NCI-H524 (cell line): Measurements from ENCODE around the gene XDH.
A peak's percentile ranks its signal among the peaks of the same experiment; 100 is the strongest.

ENCODE experiments used
- DNase-seq, 2 experiments: peaks; one replicate each; lab custom pipeline; 2025; lab: John Stamatoyannopoulos, UW

The XDH gene

DNA sequence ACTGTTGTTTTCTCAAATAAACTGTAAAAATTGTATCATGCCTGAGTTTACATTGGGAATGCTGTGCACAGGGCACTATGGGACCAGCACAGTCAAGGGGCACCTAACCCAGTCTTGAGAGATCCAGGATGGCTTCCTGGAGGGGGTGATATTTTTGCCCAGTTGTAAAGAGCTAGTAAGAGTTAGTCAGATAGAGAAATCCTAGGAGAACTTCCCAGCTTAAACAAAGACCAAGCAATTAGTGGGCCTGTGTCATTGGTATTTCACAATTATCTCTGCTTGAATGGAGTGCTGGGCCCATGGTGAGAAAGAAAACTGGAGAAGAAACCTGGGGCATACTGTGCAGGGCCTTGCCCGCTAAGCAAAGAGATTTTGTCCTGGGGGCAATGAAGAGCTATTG, 12.2 kb downstream of the XDH start:
- DNase-seq: no peak

GRCh38 chr2:31401580-31401979, 13.0 kb downstream of the XDH start:
- DNase-seq: no peak

- DNase-seq: no peak
Measured at GRCh38 chr2:31398881-31399280, 15.7 kb downstream of the XDH start.

GRCh38 chr2:31397094-31397493, 17.4 kb downstream of the XDH start:
- peak; percentile 89 to 96 for DNase-seq

GRCh38 chr2:31390324-31390723, 24.2 kb downstream of the XDH start:
- DNase-seq: no peak

DNA sequence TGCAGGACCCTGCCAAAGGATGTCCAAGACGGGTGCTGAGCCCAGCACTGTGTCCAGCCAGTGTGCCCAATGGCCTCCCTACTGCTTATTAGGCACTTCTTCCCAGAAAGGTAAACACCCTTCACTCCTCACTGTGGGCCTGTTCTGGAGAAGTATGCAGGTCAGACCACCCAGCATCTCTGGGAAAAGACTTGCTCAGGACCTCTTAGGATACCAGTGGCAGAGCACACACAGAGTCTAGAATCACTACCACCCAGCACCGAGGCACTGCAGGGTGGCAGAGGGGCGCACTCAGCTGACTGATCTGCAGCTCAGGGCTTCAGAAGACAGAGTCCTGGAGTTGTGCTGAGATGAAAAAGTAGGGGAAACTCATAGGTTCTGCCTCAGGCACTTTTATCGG, 25.8 kb downstream of the XDH start:
- no peak for DNase-seq

- no peak for DNase-seq
Measured at GRCh38 chr2:31387850-31388249, 26.7 kb downstream of the XDH start.

- DNase-seq: peak in 1 of 2 experiments; percentile 10
Measured at GRCh38 chr2:31386648-31387047, 27.9 kb downstream of the XDH start.

DNA sequence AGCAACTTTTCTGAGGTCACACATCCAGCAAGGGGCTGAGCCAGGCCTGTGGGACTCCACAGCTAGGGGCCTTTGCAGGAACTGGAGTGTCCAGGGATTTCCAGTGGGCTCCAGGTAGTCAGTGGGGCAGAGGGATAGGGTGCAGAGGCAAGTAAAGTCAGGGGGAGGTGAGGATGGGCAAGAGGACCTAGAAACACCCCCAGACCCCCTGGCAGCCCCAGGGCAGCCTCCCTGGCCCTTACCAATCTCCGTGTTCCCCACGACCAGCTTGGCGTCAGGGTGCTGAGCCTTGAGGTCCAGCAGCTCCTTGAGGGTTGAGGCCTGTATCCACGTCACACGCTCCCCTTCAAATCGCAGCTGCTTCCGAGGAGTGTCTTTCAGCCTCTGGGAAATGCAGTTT, 28.4 kb downstream of the XDH start:
- no peak for DNase-seq

GRCh38 chr2:31384771-31385276, 29.7 kb downstream of the XDH start:
- DNase-seq: no peak

DNA sequence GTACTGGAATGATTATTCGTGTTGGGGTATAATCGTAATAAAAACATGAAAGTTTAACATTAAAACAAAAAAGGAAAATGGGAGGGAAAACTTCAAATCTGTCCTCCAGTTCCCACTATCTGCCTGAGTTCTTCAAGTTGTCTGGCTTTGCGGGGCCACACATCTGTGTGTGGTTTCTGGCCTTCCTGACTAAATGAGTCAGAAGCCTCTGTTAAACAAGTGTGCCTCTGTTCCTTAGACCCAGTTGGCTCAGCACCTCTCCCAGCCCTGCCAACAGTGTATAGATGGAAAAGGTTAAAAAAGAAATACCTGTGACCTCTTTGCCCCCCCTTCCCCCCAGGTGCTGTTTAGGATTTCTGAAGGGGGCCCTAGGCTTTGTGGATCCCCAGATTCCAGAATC, 30.2 kb downstream of the XDH start:
- no peak for DNase-seq

- no peak for DNase-seq
Measured at GRCh38 chr2:31383471-31384153, 30.9 kb downstream of the XDH start.

GRCh38 chr2:31382452-31383120, 32.0 kb downstream of the XDH start:
- no peak for DNase-seq

- no peak for DNase-seq
Measured at GRCh38 chr2:31381601-31382000, 32.9 kb downstream of the XDH start.

DNA sequence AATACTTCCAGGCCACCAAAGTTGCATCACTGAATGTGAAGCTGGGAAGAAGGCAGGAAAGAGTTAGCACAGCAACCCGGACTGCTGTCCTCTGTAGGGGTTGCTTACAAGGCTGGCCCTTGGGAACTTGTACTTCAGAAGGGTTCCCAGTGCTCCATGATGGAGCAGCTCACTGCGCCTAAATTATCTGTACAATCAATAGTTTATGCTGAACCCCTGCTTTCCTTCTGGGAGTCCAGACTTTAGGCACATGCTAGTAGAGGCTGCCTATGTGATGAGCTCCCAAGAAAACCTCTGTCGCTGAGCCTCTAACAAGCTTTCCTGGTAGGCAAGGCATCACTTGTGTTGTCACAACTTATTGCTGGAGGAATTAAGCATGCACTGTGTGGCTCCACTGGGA, 34.3 kb downstream of the XDH start:
- DNase-seq: no peak

DNA sequence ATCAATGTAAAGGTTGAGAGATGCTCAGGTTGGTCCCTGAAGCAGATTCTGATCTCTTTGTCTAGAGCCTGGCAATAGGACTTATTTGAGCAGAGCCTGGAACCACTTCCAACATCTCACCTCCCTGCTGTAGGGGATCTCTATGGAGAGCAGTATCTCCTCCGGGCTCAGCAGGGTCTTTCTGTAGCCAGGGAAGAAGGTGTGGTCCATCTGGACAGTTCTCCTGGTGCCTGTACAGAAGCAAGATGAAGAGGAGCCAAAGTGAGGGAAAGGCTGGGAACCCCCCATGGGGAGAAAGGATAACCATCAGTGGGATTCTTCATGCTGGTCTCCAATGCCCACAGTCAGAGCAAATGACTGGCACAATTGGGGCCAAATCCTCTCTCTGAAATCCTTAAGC, 34.8 kb downstream of the XDH start:
- no peak for DNase-seq

DNA sequence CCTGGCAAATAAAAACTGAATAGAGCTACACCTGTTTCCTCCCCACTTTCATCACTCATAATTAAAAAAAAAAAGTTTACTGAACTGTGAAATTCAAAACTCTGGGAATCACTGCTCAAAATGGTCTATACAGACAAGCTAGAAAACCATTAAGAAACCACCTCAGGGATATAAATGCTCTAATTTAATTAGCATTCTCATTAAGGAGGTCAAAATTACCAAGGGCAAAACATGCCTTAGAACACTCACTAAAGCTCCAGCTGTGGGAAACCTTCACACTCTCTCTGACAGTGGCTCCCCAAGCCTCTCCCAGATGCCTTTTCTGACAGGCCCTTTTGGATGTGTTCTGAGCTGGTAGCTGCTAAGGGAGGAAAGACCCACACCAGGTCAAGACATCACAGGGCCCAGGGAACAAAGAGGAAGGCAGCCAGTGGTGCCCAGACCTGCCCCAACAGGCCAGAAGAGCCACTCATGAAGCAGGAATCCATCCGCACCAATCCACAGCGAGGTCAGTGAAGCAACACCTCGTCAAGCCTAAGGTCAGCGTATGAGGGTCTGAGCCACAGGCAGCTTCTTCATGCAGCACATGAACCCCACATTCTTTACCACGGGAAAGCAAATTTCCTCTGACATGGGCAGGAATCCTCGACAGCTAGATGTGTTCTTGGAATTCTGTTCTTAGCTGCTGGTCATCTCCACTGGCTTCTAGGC, 35.6 kb downstream of the XDH start:
- DNase-seq: no peak

DNA sequence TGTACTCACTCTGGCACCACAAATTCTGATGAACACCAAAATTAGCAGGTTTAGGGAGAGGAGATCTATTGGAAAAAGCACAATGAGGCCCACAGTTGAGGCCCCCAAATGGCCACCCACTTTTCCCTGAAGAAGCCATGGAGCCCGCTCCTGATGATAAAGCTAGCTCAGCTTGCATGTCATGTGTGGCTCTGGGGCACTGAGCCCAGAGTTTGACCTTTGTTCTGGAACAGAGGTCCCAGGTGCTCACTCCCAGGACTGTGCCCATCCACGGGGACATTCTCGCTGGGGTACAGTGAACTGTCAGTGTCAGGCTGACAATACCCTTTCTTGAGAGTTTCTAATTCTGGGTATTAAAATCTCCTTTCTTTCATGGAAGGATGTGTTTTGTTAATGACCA, 36.2 kb downstream of the XDH start:
- no peak for DNase-seq

- no peak for DNase-seq
Measured at GRCh38 chr2:31373127-31373526, 41.4 kb downstream of the XDH start.

DNA sequence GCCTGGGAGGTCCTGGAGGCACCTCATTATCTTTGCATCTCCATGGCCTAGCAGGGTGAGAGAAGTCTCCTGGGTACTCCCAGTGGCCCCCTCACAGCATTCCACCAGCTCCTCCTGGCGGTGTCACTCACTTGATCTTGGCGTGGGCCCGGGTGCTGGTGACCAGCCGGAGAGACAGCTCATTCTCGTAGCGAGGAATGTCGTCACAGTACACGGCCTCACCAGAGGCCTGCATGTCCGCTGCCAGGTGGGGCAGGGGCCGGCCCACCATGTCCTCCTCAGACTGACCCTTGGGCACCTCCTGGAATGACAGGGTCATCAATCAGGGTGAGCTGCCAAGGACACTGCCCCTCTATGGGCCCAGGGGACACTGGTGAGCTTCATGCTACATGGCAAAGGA, 42.4 kb downstream of the XDH start:
- no peak for DNase-seq

- no peak for DNase-seq
Measured at GRCh38 chr2:31371691-31372090, 42.9 kb downstream of the XDH start.

DNA sequence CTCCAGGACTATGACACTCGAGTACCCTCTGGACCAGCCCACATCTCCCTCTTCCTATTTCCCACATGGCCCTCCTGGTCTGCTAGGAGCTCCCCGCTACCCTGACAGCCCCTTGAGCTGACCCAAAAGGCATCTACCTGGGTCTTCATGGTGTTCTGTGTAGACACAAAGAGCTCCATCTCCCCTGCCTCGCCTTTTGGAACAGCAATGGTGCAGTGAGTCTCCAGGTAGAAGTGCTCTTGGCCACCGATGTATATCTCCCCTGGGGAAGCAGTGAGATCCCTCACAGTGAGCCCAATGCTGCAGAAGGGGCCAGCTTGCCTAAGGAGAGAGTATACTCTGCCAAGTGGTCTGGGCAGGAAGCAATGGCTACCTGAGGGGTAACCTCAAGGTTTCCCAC, 47.8 kb downstream of the XDH start:
- no peak for DNase-seq

DNA sequence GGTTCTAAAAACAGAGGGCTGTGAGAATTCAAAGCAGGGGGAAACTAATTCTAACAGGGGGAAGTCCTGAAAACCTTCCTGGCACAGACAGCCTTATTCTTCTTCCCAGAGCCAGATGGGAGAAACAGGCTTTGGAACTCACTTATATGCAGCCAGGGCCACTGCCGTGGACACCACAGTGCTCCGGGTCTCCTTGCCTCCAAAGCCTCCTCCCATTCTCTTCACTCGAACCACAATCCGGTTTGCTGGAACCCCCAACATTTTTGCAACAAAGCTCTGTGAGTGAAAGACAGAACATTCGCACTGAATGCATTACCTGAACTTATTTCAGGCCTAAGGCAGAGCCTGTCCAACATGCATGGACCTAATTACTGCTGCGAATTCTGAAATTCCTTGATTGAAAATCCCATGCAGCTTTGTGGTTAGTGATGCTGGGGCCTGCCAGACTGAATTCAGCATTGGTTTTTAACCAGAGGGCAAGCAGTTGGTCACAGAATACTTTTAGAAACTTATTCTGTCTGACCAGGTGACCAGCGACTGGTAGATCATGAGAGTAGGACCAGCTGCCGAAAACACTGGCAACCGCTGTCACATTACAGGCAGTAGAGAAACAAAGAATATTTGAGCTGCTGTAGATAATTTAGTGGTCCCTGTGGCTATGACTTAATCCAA, 48.6 kb downstream of the XDH start:
- DNase-seq: no peak
